ENCODE data around the gene SMYD5. TPM values are rescaled to one million over a fixed set of nuclear protein-coding genes. Genes with fewer than 3 reads are reported as not detected.
"Not testable (repeated sequence)": the region's sequence is repeated elsewhere in the genome, so short reads cannot be mapped to it uniquely, and the experiment has no call there.

SMYD5 gene
- total RNA-seq, 1 donor from 2014 or later: 18.4 TPM

DNA sequence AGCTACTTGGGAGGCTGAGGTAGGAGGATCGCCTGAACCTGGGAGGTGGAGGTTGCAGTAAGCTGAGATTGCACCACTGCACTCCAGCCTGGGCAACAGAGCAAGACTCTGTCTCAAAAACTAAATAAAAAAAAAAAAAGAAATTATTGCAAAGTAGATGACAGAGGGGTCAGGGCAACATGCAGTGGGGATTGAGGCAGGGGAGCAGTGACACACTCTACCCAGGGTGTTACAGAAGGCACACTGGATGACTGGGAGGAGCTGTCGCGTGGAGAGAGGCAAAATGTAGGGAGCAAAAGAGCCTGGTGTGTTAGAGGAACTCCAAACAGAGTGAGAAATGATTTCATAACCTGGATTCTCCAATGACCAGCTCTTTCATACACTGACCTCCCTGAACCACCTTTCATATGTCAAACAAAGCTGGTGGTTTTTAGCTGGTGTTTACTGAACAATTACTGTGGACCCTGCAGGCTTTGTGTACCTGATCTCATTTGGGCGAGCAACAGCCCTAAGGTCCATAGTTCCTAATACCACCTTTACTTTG, 48.1 kb downstream of the SMYD5 start:
- DNase-seq (ENCODE audit: low read depth) (no peak), FAIRE-seq (peak; percentile 50)
- TF ChIP-seq, protein P1, sequence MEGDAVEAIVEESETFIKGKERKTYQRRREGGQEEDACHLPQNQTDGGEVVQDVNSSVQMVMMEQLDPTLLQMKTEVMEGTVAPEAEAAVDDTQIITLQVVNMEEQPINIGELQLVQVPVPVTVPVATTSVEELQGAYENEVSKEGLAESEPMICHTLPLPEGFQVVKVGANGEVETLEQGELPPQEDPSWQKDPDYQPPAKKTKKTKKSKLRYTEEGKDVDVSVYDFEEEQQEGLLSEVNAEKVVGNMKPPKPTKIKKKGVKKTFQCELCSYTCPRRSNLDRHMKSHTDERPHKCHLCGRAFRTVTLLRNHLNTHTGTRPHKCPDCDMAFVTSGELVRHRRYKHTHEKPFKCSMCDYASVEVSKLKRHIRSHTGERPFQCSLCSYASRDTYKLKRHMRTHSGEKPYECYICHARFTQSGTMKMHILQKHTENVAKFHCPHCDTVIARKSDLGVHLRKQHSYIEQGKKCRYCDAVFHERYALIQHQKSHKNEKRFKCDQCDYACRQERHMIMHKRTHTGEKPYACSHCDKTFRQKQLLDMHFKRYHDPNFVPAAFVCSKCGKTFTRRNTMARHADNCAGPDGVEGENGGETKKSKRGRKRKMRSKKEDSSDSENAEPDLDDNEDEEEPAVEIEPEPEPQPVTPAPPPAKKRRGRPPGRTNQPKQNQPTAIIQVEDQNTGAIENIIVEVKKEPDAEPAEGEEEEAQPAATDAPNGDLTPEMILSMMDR (IDR thresholded peaks at IDR 0.05; ENCODE audit: insufficient read depth, low read length, severe bottlenecking): no peak
- Histone ChIP-seq H3K36me3 (ENCODE audit: control insufficient read depth, insufficient read depth, low read length) (no peaks in the 10 kb centered on the region), H3K4me3 (ENCODE audit: low read depth, low read length) (no peak overlapping the region), H3K27me3 (ENCODE audit: control insufficient read depth, insufficient read depth, low read length) (no peaks in the 10 kb centered on the region)

DNA sequence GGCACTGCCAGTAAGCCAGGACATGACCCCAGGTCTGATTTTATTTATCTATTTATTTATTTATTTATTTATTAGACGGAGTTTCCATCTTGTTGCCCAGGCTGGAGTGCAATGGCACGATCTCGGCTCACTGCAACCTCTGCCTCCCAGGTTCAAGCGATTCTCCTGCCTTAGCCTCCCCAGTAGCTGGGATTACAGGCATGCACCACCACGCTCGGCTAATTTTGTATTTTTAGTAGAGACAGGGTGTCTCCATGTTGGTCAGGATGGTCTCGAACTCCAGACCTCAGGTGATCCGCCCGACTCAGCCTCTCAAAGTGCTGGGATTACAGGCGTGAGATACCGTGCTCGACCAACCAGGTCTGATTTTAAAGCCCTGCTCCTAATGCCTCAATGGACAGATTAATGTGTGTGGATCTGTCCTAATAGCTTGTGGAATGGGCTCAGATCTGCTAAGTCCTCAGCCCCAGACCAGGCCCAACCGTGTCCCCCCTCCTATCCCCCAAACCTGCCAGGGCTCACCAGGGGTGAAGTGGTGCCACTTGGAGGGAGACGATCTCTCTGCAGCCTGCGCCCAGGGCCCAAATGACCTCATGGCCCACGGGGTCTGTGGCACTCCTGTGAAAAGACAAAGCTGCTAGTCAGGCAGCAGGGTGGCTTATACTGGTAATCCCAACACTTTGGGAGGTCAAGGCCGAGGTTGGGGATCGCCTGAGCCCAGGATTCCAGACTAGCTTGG, 48.8 kb downstream of the SMYD5 start:
- FAIRE-seq; DNase-seq (ENCODE audit: low read depth); H3K36me3 ChIP-seq (ENCODE audit: control insufficient read depth, insufficient read depth, low read length): not testable (repeated sequence)

DNA sequence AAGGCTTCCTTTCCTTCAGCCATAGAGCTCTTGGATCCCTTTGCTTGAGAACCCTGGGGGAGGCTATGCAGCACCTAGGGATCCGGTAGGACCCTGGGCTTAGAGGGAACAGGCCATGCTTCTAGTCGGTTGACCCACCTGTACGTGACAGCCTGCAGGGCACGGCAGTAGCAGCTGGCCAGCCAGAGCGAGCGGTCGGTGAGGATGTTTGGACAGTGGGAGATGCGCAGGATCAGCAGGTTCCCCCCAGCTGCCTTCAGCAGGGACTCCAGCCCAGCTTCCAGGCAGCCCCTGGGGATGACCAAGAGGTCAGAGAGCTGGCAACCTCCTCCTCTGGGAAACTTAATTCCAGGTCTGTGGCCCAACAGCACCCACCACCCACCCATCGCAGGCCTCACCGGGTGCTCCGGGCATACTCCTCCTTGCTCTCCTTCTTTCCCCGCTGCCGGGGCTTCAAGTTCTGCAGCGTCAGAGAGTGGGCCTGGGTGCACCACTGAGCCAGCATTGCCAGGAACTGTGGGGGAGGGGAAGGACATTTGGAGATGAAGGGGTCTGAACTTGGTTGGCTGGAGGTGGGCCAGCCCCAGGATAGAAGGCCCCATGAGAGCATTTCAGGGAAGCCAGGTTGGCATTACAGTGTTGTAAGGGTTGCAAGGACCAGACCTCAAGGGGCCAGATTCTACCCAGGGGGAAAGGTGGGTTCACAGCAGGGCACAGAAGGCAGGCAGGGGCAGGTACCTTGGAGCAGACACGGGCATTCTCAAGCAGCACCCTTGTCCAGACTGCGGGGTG, 49.7 kb downstream of the SMYD5 start:
- H3K4me3 ChIP-seq (ENCODE audit: low read depth, low read length): no peak overlapping the region
- DNase-seq (ENCODE audit: low read depth): no peak
- TF ChIP-seq, protein P1 (IDR thresholded peaks at IDR 0.05; ENCODE audit: insufficient read depth, low read length, severe bottlenecking): no peak
- no peaks in the 10 kb centered on the region for H3K27me3 ChIP-seq (ENCODE audit: control insufficient read depth, insufficient read depth, low read length)
- no peaks in the 10 kb centered on the region for H3K36me3 ChIP-seq (ENCODE audit: control insufficient read depth, insufficient read depth, low read length)
- no peak for FAIRE-seq

More for the DNA sequence above, 48.8 kb downstream of the SMYD5 start:
- not testable (repeated sequence) for H3K4me3 ChIP-seq (ENCODE audit: low read depth, low read length); H3K27me3 ChIP-seq (ENCODE audit: control insufficient read depth, insufficient read depth, low read length)

DNA sequence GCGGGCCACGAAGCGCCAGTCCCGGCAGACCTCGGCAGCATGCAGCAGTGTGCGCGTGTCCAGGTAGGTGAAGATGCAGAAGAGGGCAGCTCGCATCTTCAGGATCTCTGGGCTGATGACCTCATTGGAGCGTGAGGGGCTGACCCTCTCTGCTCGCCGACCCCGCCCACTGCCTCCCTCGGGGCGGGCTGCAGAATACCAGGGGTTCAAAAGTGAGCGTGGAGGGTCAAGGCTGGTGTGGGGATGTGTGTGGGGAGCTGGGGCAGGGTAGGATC, 50.2 kb downstream of the SMYD5 start:
- FAIRE-seq (no peak), DNase-seq (ENCODE audit: low read depth) (no peak)
- Histone ChIP-seq H3K27me3 (ENCODE audit: control insufficient read depth, insufficient read depth, low read length) (no peaks in the 10 kb centered on the region), H3K36me3 (ENCODE audit: control insufficient read depth, insufficient read depth, low read length) (no peaks in the 10 kb centered on the region), H3K4me3 (ENCODE audit: low read depth, low read length) (no peak overlapping the region)
- TF ChIP-seq, protein P1 (IDR thresholded peaks at IDR 0.05; ENCODE audit: insufficient read depth, low read length, severe bottlenecking): no peak

DNA sequence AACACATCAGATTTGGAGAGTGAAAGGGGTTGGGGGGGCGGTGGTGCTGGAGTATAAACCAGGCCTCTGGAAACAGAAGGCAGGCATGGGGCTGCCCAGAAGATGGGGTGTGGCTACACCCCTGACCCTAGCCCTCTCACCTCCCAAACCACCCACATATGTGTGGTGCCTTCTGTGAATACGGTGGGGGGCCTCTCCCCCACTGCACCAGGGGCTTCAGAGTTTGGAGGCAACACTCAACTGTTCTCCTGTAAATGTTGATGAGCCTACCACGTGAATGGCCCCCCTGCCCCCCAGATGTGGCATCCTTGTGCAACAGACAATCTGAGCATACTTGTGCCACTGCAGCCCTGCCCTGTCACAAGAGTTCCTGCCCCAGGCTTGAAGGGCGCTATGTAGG, 50.7 kb downstream of the SMYD5 start:
- FAIRE-seq (no peak), DNase-seq (ENCODE audit: low read depth) (no peak)
- Histone ChIP-seq H3K36me3 (ENCODE audit: control insufficient read depth, insufficient read depth, low read length) (no peaks in the 10 kb centered on the region), H3K4me3 (ENCODE audit: low read depth, low read length) (no peak overlapping the region), H3K27me3 (ENCODE audit: control insufficient read depth, insufficient read depth, low read length) (no peaks in the 10 kb centered on the region)
- TF ChIP-seq, protein P1 (IDR thresholded peaks at IDR 0.05; ENCODE audit: insufficient read depth, low read length, severe bottlenecking): no peak

DNA sequence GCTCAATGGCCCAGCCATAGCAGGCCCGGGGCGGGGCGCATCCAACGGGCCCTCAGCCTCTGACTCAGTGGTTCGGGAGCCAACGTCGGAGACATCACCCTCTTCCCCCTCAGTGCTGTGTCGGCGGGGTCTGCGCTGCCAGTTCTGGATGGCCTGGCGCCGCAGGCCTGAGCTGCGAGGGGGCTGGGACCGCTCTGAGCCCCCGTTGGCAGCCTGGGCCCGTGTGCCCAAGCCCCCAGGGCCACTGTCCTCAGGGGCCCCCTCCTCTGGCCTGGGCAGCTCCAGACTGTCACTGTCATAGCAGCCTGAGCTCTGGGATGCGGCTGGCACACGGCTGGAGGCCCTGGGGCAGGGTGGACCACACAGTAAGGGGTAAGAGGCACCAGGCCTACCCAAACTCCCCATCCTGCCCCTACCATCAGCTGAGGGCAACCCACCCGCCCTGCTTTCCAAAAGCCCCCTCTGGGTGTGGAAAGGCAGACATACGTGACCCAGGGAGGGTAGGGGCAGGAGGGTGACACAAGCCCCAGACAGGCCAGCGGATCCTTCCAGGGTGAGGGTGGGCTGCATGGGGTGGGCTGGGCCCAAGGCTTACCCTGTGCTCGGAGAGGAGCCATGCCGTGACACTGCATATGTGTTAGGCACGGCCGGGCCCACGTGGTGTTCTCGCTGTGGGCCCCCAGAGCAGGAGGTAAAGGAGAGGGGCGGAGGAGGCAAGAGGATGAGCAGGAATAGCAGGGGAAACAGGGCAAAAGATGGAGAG, 51.4 kb downstream of the SMYD5 start:
- Histone ChIP-seq H3K36me3 (ENCODE audit: control insufficient read depth, insufficient read depth, low read length) (no peaks in the 10 kb centered on the region), H3K27me3 (ENCODE audit: control insufficient read depth, insufficient read depth, low read length) (no peaks in the 10 kb centered on the region), H3K4me3 (ENCODE audit: low read depth, low read length) (no peak overlapping the region)
- no peak for DNase-seq (ENCODE audit: low read depth)
- no peak for FAIRE-seq
- TF ChIP-seq, protein P1 (IDR thresholded peaks at IDR 0.05; ENCODE audit: insufficient read depth, low read length, severe bottlenecking): no peak

Measured in bronchial epithelial cell (primary cell).